AG04449 (cell line): ENCODE results near the gene UCP2.

ENCODE experiments used
- CTCF ChIA-PET: fragments of 350-600 bp; formaldehyde crosslinking; extraction: SDS; loops from one replicate; lab custom pipeline; 2021; ENCODE audit warnings: antibody characterized with exemption; lab: Yijun Ruan, JAX
- POLR2A ChIA-PET: fragments of 400-600, 350-600 bp; formaldehyde crosslinking; extraction: SDS; loops from one replicate; lab custom pipeline; 2020; ENCODE audit warnings: antibody characterized with exemption, inconsistent platforms; lab: Yijun Ruan, JAX
- DNase-seq: peaks from one replicate; pipeline ENCODE4 v3.0.0-alpha.2; 2010; ENCODE audit warnings: low read depth, low spot score
- H3K4me3 ChIP-seq: 2 replicates; pipeline ENCODE4 v1.5.1; 2011; ENCODE audit warnings: low read depth, mild to moderate bottlenecking, control low read depth, low read length
- CTCF ChIP-seq: IDR thresholded peaks from one replicate; pipeline ENCODE4 v1.5.1; 2011; ENCODE audit warnings: mild to moderate bottlenecking, moderate library complexity, low read length, control low read depth, inconsistent platforms; ENCODE audit not compliant: insufficient read depth; ENCODE audit errors: missing control alignments

Gene UCP2

GRCh38 chr11:73950869-73951710, 31.6 kb downstream of the UCP2 start, which contains the start of gene DNAJB13:
Gene DNAJB13, plus strand, starts transcription at chr11:73951026. Its CDS starts 44 bp downstream, at chr11:73951070.
- H3K4me3 ChIP-seq = no peak within 1 kb of the TSS
- CTCF ChIA-PET = interaction anchor here (0.7 to 2.2 kb wide), 3 partner anchors 9 to 19 kb away, joined by 3 to 6 read pairs (median 4); no protein-coding TSS in a partner anchor
- TF ChIP-seq CTCF = no peak
- POLR2A ChIA-PET = no interaction called here
- DNase-seq = no peak

GRCh38 chr11:73949912-73950311, 32.7 kb downstream of the UCP2 start:
- CTCF ChIA-PET = interaction anchor here (2.2 kb wide), 1 partner anchor 18 kb away, joined by 6 read pairs; no protein-coding TSS in a partner anchor
- H3K4me3 ChIP-seq = no peak overlapping the region
- no peak for TF ChIP-seq CTCF
- POLR2A ChIA-PET = no interaction called here
- DNase-seq = no peak

GRCh38 chr11:73949246-73949645, 33.4 kb downstream of the UCP2 start:
- TF ChIP-seq CTCF = no peak
- POLR2A ChIA-PET = no interaction called here
- CTCF ChIA-PET = interaction anchor here (2.2 kb wide), 1 partner anchor 17 kb away, joined by 6 read pairs; no protein-coding TSS in a partner anchor
- H3K4me3 ChIP-seq = no peak overlapping the region
- DNase-seq = no peak

- ChIA-PET POLR2A (no interaction called here), CTCF (no interaction called here)
- no peak for TF ChIP-seq CTCF
- no peak for DNase-seq
- H3K4me3 ChIP-seq = no peak overlapping the region
Measured at GRCh38 chr11:73946798-73947458, 35.7 kb downstream of the UCP2 start.

- POLR2A ChIA-PET = no interaction called here
- DNase-seq = no peak
- CTCF ChIA-PET = interaction anchor here (0.7 kb wide), 1 partner anchor 19 kb away, joined by 5 read pairs; no protein-coding TSS in a partner anchor
- TF ChIP-seq CTCF = no peak
- no peak overlapping the region for H3K4me3 ChIP-seq
Measured at GRCh38 chr11:73945396-73945795, 37.2 kb downstream of the UCP2 start.

GRCh38 chr11:73944901-73945300, 37.7 kb downstream of the UCP2 start:
- no peak for TF ChIP-seq CTCF
- no peak for DNase-seq
- H3K4me3 ChIP-seq = no peak overlapping the region
- CTCF ChIA-PET = no interaction called here
- POLR2A ChIA-PET = no interaction called here
